NCI-H2107 (cell line): Measurements from ENCODE around the gene NUDT22.

Experiments
- DNase-seq: peaks from one replicate; lab custom pipeline; 2025; lab: John Stamatoyannopoulos, UW

Gene NUDT22

DNA sequence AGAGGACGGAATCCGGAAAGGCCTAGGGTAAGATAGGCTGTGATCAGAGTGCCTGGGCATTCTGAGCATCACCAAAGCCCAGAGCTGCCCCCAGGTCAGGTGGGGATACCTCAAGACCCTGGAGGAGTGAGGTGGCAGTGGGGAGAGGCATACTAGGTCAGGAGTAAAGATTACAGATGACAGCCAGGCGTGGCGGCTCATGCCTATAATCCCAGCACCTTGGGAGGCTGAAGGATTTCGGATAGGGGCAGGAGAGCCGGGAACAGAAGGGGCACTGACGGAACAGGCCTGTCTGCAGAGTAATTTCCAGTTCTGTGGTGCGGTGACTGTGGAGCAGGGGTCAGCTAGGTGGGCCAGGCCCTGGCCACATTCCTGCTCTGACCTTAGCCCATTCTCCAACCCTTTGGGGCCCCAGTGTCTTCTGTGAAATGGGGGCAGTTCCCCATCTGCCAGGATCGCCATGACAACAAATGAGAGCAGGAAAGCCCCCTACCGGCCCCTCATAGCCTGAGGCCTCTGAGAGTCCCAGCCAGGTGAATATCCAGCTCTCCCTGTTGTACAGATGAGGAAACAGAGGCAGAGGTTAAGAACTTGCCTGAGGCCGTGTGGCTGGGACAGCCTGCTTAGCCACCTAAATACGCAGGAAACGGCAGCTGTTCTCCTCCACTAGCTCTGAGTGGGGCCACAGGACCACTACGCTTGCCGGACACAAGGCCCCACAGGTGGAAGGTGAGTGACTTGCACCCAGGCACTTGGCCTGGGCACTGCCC is 49.1 kb downstream of the NUDT22 start:
- DNase-seq = no peak

DNA sequence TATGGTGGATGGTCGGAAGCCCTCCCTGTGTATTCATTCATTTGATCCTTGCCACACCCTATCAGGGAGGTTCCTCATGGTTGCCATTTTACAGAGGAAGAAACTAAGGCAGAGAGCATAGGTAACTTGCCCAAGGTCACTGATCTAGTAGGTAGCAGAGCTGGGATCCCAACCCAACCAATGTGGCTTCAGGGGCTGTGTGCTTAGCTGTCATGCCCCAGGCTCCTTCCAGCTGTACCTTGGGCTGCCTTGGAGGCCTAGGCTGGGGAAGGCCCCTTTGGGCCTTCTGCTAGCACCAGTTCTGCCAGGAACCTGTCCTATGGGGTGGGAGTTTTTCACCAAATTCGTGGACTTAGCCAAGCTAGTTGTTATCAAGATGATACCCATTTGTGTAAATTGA is 49.8 kb downstream of the NUDT22 start:
- DNase-seq = no peak

DNA sequence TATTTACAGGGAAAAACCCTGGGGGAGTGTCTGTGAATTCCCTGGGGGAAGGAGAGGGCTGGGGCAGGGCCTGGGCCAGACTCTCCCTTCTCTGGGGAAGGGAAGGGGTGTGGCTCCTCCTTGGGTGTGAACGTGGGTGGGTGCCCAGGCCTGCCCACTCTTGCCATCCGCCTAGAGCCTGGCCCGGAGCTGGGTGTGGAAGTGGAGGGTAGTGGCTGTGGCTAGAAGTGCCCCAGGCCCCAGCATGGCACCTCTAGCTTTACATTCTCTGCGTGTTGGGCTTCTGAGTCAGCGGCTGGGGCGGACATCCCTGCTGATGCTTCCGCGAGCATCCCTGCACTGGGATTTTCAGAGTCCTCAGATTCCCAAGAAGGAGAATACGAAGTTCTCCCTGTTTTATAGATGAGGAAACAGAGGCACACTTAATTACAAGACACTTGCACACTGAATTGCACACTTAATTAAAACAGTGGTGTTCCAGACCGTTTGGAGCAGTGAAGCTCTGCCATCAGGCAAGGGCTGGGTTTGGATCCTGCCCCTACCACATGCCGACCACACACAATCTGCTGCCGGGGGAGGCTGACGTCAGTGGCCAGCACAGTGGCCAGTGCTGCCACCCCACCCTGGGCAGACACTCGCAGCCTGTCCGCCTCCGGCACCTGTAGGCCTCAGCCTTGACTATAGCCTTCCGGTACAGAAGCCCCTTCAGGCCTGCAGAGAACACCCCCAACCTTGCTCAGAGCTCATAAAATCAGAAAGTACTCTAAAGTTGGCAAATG is 50.8 kb downstream of the NUDT22 start:
- no peak for DNase-seq

- no peak for DNase-seq
Measured at GRCh38 chr11:64278576-64279190, 52.6 kb downstream of the NUDT22 start.
